H54 (cell line): ENCODE measurements around the gene PHETA1.
"Not testable (repeated sequence)": the region's sequence is repeated elsewhere in the genome, so short reads cannot be mapped to it uniquely, and the experiment has no call there.

ENCODE experiments used
- DNase-seq: peaks from one replicate; pipeline ENCODE4 v3.0.0; 2011; ENCODE audit warnings: low spot score, mixed read lengths; ENCODE audit not compliant: insufficient read length
- FAIRE-seq: peaks from 3 replicates; lab custom pipeline; 2011; peaks lifted over from hg19 to GRCh38; lab: Jason Lieb, UNC
- POLR2A ChIP-seq: IDR thresholded peaks from 2 replicates; pipeline ENCODE4 v1.6.1; 2011; ENCODE audit warnings: low read depth, mild to moderate bottlenecking, low read length

PHETA1 gene

DNA sequence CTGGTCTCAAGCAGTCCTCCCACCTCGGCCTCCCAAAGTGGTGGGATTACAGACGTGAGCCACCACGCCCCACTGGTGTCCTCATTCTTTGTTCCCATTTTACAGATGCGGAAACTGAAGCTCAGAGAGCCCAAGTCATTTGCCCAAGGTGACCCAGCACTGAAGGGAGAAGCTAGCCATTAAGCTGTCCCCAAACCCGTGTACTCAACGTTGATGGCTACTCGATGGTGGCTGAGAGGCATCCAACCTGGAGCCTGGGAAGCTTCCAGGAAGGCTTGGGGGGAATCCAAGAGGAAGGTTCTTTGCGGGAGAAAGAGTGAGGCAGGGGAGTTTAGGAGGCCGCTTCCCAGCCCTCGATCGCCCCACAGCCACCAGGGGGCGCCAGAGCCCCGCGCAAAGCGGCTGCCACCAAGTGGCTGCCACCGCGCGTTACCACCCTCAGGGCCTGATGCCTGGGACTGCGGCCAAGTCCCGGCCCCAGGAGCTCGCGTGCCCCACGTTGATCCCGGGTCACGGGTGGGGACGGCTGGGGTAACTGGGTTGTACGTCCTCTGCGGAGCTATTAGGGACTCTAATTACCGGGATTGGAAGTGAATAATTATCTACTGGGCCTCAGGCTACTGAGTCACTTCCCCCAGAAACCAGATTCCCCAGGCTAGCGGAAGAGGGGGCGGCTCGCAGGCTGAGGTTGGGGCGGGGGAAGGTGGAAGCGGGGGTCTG lies 28.0 kb upstream of the PHETA1 start:
- DNase-seq (peak; percentile 82), FAIRE-seq (no peak)
- TF ChIP-seq POLR2A: no peak

DNA sequence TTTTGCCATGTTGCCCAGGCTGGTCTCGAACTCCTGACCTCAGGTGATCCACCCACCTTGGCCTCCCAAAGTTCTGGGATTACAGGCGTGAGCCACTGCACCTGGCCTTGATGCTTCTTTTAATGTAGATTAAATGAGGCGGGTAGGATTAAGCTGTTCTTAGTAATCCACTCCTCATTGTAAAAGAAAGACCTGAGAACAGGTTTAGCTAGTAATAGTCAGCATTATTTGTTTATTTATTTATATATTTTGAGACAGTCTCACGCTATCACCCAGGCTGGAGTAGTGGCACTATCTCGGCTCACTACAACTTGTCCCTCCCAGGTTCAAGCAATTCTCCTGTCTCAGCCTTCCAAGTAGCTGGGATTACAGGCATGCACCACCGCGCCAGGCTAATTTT lies 27.4 kb upstream of the PHETA1 start:
- DNase-seq, FAIRE-seq: not testable (repeated sequence)

- TF ChIP-seq POLR2A: no peak
- FAIRE-seq: no peak
- DNase-seq: no peak
Measured at GRCh38 chr12:111395336-111396187, 26.7 kb upstream of the PHETA1 start.

GRCh38 chr12:111394480-111394879 lies 25.6 kb upstream of the PHETA1 start:
- no peak for DNase-seq
- TF ChIP-seq POLR2A: no peak
- no peak for FAIRE-seq

GRCh38 chr12:111393700-111394300 lies 24.9 kb upstream of the PHETA1 start:
- DNase-seq (no peak), FAIRE-seq (no peak)
- no peak for TF ChIP-seq POLR2A

- no peak for TF ChIP-seq POLR2A
- DNase-seq: no peak
- FAIRE-seq: no peak
Measured at GRCh38 chr12:111390910-111391309, 22.0 kb upstream of the PHETA1 start.

- no peak for TF ChIP-seq POLR2A
- FAIRE-seq: no peak
- DNase-seq: no peak
Measured at GRCh38 chr12:111389635-111390034, 20.7 kb upstream of the PHETA1 start.

GRCh38 chr12:111387747-111388323 lies 18.9 kb upstream of the PHETA1 start:
- FAIRE-seq (no peak), DNase-seq (no peak)
- no peak for TF ChIP-seq POLR2A

DNA sequence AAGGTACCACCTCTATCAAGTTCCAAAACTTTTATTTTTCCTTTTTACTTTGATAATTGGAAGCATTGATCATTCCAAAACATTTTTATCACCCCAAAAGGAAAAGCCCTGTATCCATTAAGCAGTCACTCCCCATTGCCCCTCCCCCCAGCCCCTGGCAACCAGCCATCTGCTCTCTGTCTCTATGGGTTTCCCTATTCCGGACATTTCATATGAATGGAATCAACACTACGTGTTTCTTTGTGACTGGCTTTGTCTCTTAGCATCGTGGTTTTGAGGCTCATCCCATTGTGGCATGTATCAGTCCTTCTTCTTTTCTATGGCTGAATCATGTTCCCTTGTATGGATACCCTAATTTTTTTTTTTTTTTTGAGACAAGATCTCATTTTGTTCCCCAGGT lies 18.0 kb upstream of the PHETA1 start:
- no peak for FAIRE-seq
- DNase-seq: no peak

GRCh38 chr12:111384596-111384995 lies 15.7 kb upstream of the PHETA1 start:
- FAIRE-seq (no peak), DNase-seq (no peak)
- TF ChIP-seq POLR2A: no peak

More for the DNA sequence above, 18.0 kb upstream of the PHETA1 start:
- TF ChIP-seq POLR2A: no peak

DNA sequence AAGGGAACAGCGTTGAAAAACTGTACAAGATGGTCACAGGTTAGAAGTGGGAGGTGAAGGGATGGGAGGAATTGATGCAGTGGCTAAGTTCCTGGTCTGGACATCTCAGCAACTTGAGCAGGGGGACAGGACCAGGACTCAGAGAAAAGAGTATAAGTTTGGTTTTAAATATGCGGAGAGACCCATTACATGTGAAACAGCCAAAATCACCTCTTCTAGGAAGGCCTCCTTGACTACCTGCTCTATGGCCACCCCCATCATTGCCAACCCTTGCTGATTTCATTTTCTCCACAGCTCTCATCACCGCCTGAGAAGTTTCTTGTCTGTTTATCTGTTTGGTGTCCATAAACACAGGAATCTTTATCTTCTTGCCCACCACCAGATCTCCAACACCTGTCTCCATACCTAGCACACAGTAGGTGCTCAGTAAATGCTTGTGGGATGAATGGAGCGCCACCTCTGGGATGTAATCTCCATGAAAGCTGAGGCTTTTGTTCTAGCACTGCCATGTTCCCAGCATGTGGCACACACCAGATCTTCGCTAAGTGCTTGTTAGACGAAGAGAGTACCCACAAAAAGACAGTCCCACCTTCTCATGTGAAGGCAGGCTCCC lies 11.2 kb upstream of the PHETA1 start:
- TF ChIP-seq POLR2A: no peak
- DNase-seq (no peak), FAIRE-seq (no peak)

- no peak for TF ChIP-seq POLR2A
- FAIRE-seq (no peak), DNase-seq (no peak)
Measured at GRCh38 chr12:111377440-111377839, 8.5 kb upstream of the PHETA1 start.

DNA sequence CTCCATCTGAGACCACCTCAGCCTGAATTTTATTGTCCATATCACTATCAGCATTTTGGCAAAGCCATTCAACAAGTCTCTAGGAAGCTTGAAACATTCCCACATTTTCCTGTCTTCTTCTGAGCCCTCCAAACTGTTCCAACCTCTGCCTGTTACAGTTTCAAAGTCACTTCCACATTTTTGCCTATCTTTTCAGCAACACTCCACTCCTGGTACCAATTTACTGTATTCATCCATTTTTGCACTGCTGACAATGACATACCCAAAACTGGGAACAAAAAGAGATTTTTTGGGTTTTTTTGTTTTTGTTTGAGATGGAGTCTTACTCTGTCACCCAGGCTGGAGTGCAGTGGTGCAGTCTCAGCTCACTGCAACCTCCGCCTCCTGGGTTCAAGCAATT lies 4.3 kb upstream of the PHETA1 start:
- not testable (repeated sequence) for FAIRE-seq, DNase-seq
